GM12878 (cell line): ENCODE measurements around the gene BRAF. TPM values are rescaled to one million over a fixed set of nuclear protein-coding genes. Genes with fewer than 3 reads are reported as not detected.

ENCODE experiments used
- BACH1 ChIP-seq: fragments of 450-650 bp; IDR thresholded peaks from 2 replicates; pipeline ENCODE4 v1.6.1; 2017; ENCODE audit warnings: mild to moderate bottlenecking, borderline replicate concordance
- BCL11A ChIP-seq: IDR thresholded peaks from 2 replicates; pipeline ENCODE4 v1.6.1; 2011; ENCODE audit warnings: low read depth, low read length
- BHLHE40 ChIP-seq, 2 experiments: fragments of 450-650 bp in 1 of 2; IDR thresholded peaks; 2 replicates each; pipeline ENCODE4 v1.6.1; 2011 to 2017; ENCODE audit warnings: low read depth in 2 of 2, borderline replicate concordance in 1 of 2, improper control_type of control experiment in 1 of 2, low read length in 1 of 2, mild to moderate bottlenecking in 1 of 2
- BMI1 ChIP-seq: fragments of 450-650 bp; IDR thresholded peaks from 2 replicates; pipeline ENCODE4 v1.6.1; 2016; ENCODE audit warnings: mild to moderate bottlenecking, moderate library complexity, borderline replicate concordance
- CBX5 ChIP-seq: sonication (generic); IDR thresholded peaks from 2 replicates; pipeline ENCODE4 v1.6.1; 2016; ENCODE audit warnings: low read depth, moderate library complexity, mild to moderate bottlenecking, inconsistent platforms
- CUX1 ChIP-seq: IDR thresholded peaks from 2 replicates; pipeline ENCODE4 v1.6.1; 2012; ENCODE audit warnings: improper control_type of control experiment, low read depth, low read length; ENCODE audit not compliant: insufficient replicate concordance
- FOXK2 ChIP-seq: fragments of 450-650 bp; IDR thresholded peaks from 2 replicates; pipeline ENCODE4 v1.6.1; 2017; ENCODE audit warnings: mild to moderate bottlenecking, moderate library complexity
- GATAD2B ChIP-seq: fragments of 450-650 bp; conservative IDR thresholded peaks from 2 replicates; pipeline ENCODE4 v1.6.1; 2017; ENCODE audit warnings: low read depth, mild to moderate bottlenecking, moderate library complexity
- HDAC6 ChIP-seq: fragments of 200-600 bp; sonication (generic); IDR thresholded peaks from one replicate; pipeline ENCODE4 v1.8.0; 2017; ENCODE audit warnings: antibody characterized with exemption; ENCODE audit not compliant: unreplicated experiment
- IKZF1 ChIP-seq: fragments of 450-650 bp; conservative IDR thresholded peaks from 2 replicates; pipeline ENCODE4 v1.6.1; 2017; ENCODE audit warnings: antibody characterized with exemption, mild to moderate bottlenecking
- KAT2A ChIP-seq: conservative IDR thresholded peaks from 2 replicates; pipeline ENCODE4 v1.6.1; 2011; ENCODE audit warnings: low read depth, low read length; ENCODE audit not compliant: control insufficient read depth
- MEF2A ChIP-seq: IDR thresholded peaks from 2 replicates; pipeline ENCODE4 v1.6.1; 2011; ENCODE audit warnings: low read depth, mild to moderate bottlenecking, low read length, moderate library complexity; ENCODE audit not compliant: insufficient read depth
- MTA2 ChIP-seq: fragments of 450-650 bp; IDR thresholded peaks from 2 replicates; pipeline ENCODE4 v1.6.1; 2016; ENCODE audit warnings: low read depth, mild to moderate bottlenecking, moderate library complexity
- MTA3 ChIP-seq: IDR thresholded peaks from 2 replicates; pipeline ENCODE4 v1.6.1; 2012; ENCODE audit warnings: low read length, inconsistent platforms, borderline replicate concordance
- MYB ChIP-seq: fragments of 150-350 bp; IDR thresholded peaks from 2 replicates; pipeline ENCODE4 v1.6.1; 2014; ENCODE audit warnings: mild to moderate bottlenecking, low read depth, low read length, borderline replicate concordance
- NFYB ChIP-seq: IDR thresholded peaks from 2 replicates; pipeline ENCODE4 v1.6.1; 2011; ENCODE audit warnings: low read depth, mild to moderate bottlenecking, low read length, improper control_type of control experiment, moderate library complexity; ENCODE audit not compliant: insufficient read depth
- NR2C1 ChIP-seq: fragments of 450-650 bp; IDR thresholded peaks from 2 replicates; pipeline ENCODE4 v1.6.1; 2017; ENCODE audit warnings: antibody characterized with exemption, mild to moderate bottlenecking, moderate library complexity
- PRDM15 ChIP-seq: fragments of 450-650 bp; formaldehyde crosslinking; IDR thresholded peaks from 2 replicates; pipeline ENCODE4 v1.4.0; 2020; ENCODE audit warnings: mild to moderate bottlenecking, moderate library complexity
- SMARCA5 ChIP-seq: fragments of 450-650 bp; IDR thresholded peaks from 2 replicates; pipeline ENCODE4 v1.6.1; 2017; ENCODE audit warnings: mild to moderate bottlenecking
- SREBF1 ChIP-seq: IDR thresholded peaks from 2 replicates; pipeline ENCODE4 v1.6.1; 2012; ENCODE audit warnings: mild to moderate bottlenecking, low read length
- SUPT20H ChIP-seq: IDR thresholded peaks from 2 replicates; pipeline ENCODE4 v1.6.1; 2011; ENCODE audit warnings: low read depth, mild to moderate bottlenecking, low read length, moderate library complexity, borderline replicate concordance; ENCODE audit not compliant: control insufficient read depth
- SUZ12 ChIP-seq: fragments of 200-600 bp; sonication (generic); IDR thresholded peaks from one replicate; pipeline ENCODE4 v1.6.1; 2018; ENCODE audit warnings: antibody characterized with exemption, mild to moderate bottlenecking; ENCODE audit not compliant: unreplicated experiment
- TCF12 ChIP-seq: IDR thresholded peaks from 2 replicates; pipeline ENCODE4 v1.6.1; 2011; ENCODE audit warnings: low read depth, mild to moderate bottlenecking, low read length
- polyA plus RNA-seq, 11 experiments: library from polyadenylated mRNA; depleted of rRNA in 4 of 11; unstranded in 6 of 11; stranded (reverse) in 5 of 11; fragments of >200 nt; fragmentation: Nextera tagmentation in 4 of 11; fragmentation: Illumina TruSeq in 1 of 11; extraction: Ambion mirVana in 4 of 11; extraction: Trizol in 1 of 11; gene quantifications; 1 replicate in 1 of 11; 2 replicates in 10 of 11; pipeline versions ENCODE4 v1.2.1 to v1.2.3, GENCODE V29; 2011 to 2016; ENCODE audit warnings: inconsistent platforms in 2 of 11, missing spikeins in 2 of 11, low read depth in 1 of 11
- total RNA-seq, 4 experiments: library from RNA; depleted of rRNA in 3 of 4; stranded (reverse); fragments of >200 nt in 3 of 4; fragmentation: Illumina TruSeq in 1 of 4; extraction: Trizol in 1 of 4; gene quantifications; 2 replicates each; pipeline versions ENCODE4 v1.2.1 to v1.2.3, GENCODE V29; 2013 to 2021

Gene BRAF
- total and polyA plus RNA-seq, 10 of the 15 experiments (the other 5 are each of a cell fraction or from before 2014, with no cell fraction given), result 2.6 to 31.0 (median 10.6) TPM

- TF ChIP-seq FOXK2 (no peak), HDAC6 (no peak), BCL11A (no peak), SUZ12 (no peak), MYB (no peak), GATAD2B (peak; percentile 79), BACH1 (peak; percentile 35; the same call in 1 of the 2 replicates), IKZF1 (peak; percentile 74), PRDM15 (CRISPR knock-in tag) (no peak), MTA3 (no peak), BHLHE40 (IDR thresholded peaks at IDR 0.05; ENCODE audit: borderline replicate concordance in 1 of 2, low read depth in 2 of 2, low read length in 1 of 2) (peak in 1 of 2 experiments; percentile 50; a peak in 2 of 4 replicates), MTA2 (no peak), SUPT20H (no peak), NR2C1 (peak; percentile 26; the same call in 1 of the 2 replicates), SREBF1 (no peak), CUX1 (no peak), TCF12 (no peak), NFYB (no peak), SMARCA5 (0 out of 2 replicates have a peak, but pooled peaks have one; percentile 30), KAT2A (no peak), MEF2A (no peak), BMI1 (no peak), CBX5 (no peak)
Observed at GRCh38 chr7:140673063-140673773, 251.5 kb downstream of the BRAF start (continued).
